Choroid plexus epithelial cell (primary cell): ENCODE measurements around the gene ZNG1A.
"Not testable (repeated sequence)": the region's sequence is repeated elsewhere in the genome, so short reads cannot be mapped to it uniquely, and the experiment has no call there.

Source experiments
- DNase-seq: peaks from one replicate; pipeline ENCODE4 v3.0.0-alpha.2; 2010; ENCODE audit warnings: low read depth
- H3K4me3 ChIP-seq: 2 replicates; pipeline ENCODE4 v1.5.1; 2011; ENCODE audit warnings: low read depth, mild to moderate bottlenecking, control low read depth, low read length, moderate library complexity
- TF ChIP-seq, protein P1 (sequence below): conservative IDR thresholded peaks from 2 replicates; pipeline ENCODE4 v1.5.1; 2011; ENCODE audit warnings: low read depth, mild to moderate bottlenecking, control low read depth, inconsistent platforms, low read length, moderate library complexity

ZNG1A gene

DNA sequence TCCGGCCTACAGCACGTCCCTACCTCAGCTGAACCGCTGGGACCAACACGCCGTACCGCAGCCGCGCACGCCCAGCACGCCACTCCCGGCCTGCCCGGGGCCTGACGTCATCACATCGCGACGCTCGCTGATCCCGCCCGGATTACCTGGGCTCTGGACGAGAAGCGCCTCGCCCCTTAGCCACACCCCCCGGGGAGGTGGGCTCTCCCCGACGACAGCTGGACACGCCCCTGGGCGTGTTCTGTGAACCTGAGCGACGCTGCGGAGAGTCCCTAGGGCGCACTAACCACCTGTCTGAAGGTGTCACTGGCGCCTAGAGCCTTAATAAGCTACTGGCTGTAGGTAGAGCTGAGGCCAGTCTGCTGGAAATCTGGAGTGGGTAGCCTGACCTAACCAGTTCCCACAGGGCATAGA is at the start of gene ZNG1A:
Gene ZNG1A, minus strand, starts transcription at position 87 of the 414 bp plus-strand sequence. CDS start 87 bp downstream, outside the sequence.
- peak; percentile 58 for DNase-seq
- peak within 1 kb of the TSS; percentile 54 for H3K4me3 ChIP-seq

DNA sequence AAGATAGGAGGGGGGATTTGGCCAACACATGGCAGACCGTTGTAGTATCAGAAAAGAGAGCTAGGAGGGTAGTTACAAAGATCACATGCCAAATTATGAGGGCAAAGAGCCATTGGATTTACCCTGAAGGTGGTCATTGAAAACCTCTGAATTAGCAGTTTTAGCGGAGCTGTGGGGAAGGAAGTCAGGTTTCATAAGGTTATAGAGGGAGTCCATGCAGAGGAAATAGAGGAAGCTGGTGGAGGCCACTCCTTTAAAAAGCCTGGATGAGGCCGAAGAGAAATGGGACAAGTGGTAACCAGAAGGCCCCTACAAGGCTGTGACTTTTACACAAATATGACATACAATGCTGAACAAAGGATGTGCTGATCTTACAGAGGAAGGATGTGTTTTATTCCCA is 49.0 kb upstream of the ZNG1A start:
- no peak overlapping the region for H3K4me3 ChIP-seq
- TF ChIP-seq, protein P1, sequence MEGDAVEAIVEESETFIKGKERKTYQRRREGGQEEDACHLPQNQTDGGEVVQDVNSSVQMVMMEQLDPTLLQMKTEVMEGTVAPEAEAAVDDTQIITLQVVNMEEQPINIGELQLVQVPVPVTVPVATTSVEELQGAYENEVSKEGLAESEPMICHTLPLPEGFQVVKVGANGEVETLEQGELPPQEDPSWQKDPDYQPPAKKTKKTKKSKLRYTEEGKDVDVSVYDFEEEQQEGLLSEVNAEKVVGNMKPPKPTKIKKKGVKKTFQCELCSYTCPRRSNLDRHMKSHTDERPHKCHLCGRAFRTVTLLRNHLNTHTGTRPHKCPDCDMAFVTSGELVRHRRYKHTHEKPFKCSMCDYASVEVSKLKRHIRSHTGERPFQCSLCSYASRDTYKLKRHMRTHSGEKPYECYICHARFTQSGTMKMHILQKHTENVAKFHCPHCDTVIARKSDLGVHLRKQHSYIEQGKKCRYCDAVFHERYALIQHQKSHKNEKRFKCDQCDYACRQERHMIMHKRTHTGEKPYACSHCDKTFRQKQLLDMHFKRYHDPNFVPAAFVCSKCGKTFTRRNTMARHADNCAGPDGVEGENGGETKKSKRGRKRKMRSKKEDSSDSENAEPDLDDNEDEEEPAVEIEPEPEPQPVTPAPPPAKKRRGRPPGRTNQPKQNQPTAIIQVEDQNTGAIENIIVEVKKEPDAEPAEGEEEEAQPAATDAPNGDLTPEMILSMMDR: no peak
- DNase-seq: no peak

DNA sequence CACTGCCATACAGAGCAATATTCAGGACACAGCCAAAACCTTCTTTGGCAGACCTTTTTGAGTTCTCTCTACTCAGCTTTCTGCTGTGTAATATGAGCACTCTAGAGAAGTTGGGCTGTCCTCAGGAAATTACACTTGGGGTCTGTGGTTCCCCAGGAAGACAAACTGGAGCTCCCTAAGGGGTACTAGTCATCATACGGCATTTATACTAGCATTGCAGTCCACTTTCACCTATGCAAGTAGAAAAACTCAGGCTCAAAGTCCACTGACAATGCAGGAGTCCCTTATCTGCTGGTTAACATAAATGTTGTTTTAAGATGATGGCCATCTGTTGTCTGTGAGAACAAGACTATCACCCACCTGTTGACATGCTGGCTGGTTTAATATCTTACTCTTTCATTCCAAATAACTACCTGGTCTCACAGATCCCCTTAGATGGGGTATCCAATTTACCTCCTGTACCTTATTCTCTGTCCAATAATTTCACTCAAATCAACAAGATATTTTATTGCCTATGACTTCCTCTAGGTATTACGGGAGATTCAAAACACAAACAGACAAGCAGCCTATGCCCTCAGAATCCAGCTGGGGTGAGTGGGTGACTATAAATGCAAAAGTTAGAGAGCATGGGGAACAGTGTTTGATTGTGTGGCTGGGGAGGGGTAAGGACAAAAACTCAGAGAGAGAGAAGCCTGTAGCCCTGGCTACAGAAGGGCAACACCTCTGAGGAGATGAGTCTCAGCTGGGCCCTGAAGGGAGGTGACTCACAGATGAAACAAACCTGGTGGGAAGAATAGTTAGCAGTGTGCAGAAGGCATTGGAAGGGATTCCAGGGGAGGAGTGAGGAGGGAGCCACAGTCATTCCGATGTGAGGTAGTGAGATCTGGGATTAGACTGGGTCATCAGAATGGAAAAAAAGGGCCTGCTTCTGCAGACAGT is 46.0 kb upstream of the ZNG1A start:
- TF ChIP-seq, protein P1: no peak
- no peak for DNase-seq
- no peak overlapping the region for H3K4me3 ChIP-seq

DNA sequence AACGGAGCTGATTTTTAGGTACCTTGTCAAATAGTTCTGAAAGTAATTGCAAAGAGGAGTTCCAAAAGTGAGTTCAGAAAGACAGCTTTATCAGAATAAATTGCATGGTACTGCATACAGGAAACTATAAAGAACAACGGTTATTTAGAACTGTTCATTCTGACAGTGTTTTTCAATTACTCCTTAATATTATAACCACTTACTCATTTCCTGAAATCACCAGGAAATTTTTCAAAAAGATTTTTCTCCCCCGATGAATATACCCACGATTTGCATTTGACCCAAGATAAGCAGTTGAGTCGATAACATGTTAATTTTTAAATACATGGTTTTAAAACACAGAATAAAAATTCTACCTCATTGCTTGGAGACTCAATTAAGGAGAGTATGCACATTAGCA is 45.2 kb upstream of the ZNG1A start:
- H3K4me3 ChIP-seq: no peak overlapping the region
- TF ChIP-seq, protein P1: no peak
- DNase-seq: no peak

DNA sequence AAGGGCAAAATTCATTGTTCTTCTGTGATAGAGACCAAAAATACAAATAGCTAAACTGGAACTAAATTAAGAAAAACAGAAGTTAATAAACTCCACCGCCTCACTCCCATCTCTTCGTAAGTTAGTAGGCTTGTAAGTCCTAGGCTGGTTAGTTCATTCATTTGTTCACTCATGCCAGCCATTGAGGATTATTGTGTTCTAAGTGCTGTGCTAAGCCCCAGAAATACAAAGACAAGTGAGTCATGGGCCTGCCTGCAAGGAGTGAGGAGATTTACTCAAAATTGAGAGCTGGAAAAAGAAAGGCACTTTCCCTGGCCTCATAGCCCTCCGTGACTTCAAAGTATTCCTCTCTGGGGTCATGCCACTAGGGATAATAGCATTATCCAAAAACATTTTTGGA is 44.3 kb upstream of the ZNG1A start:
- H3K4me3 ChIP-seq: no peak overlapping the region
- TF ChIP-seq, protein P1: no peak

DNA sequence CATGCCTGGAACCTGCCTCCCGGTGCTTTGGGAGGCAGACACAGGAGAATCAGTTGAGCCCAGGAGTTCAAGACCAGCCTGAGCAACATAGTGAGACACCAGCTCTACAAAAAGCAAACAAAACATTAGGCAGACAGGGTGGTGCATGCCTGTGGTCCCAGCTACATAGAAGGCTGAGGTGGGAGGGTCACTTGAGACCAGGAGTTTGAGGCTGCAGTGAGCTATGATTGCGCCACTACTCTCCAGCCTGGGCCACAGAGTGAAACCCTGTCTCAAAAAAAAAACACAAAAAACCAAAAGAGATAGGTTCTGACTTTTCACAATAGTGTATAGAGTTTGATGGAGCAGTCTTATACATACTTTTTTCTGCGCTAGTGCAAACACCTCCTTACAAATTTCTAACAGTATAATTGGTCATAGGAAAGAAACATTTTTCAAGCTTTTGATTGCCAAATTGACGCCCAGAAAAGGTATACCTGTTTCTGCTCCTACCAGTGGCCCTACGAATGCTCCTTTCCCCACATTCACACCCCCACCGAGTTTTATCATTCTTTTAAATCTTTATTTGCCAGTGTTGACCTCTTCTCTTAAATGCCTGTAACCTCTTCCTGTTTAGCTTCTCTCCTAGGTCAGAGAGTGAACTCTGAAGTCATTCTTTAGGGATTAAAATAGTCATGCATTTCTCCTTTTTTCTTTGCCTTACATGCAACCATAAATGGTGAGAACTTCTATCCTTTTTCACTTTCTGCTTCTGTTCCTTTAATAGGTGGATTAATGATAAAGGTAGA is 43.3 kb upstream of the ZNG1A start:
- H3K4me3 ChIP-seq: no peak overlapping the region
- TF ChIP-seq, protein P1: no peak
- no peak for DNase-seq

More for the DNA sequence above, 44.3 kb upstream of the ZNG1A start:
- DNase-seq: no peak

DNA sequence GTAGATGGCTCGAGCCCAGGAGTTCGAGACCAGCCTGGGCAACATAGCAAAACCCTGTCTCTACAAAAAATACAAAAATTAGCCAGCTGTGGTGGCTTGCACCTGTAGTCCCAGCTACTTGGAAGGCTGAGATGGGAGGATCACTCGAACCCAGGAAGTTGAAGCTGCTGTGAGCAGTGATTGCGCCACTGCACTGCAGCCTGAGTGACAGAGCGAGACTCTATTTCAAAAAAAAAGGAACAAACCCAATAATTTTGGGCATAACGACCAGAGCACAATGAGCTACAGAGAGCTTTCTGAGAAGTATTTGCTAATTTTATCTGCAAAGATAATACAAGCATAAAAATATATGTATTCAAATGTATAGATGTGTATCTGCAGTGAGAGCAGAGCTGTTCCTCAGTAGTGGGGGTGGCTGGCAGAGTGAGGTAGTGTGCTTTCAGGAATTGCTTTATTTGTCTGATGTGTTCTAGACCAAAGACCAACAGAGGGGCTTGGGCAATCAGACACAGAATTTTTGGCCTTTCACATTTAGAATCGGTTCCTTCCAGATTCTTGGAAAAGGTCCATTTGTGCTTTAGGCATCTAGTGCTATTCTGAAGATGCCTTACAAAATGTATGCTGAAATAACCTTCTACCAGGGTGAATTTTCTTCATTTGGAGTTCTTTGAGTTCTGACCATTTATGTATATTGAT is 41.0 kb upstream of the ZNG1A start:
- H3K4me3 ChIP-seq: no peak overlapping the region
- no peak for DNase-seq
- TF ChIP-seq, protein P1: no peak

DNA sequence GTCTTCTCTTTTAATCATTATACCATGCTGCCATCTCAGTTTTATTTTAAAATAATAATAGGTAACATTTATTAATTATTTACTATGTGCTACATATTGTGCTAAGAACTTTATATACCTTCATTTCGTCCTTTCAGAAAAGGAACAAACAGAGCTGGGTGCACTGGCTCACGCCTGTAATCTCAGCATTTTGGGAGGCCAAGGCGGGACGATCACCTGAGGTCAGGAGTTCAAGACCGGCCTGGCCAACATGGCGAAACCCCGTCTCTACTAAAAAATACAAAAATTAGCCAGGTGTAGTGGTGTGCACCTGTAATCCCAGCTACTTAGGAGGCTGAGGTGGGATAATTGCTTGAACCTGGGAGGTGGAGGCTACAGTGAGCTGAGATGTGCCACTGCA is 40.2 kb upstream of the ZNG1A start:
- H3K4me3 ChIP-seq, DNase-seq: not testable (repeated sequence)
